Thoracic aorta endothelial cell (primary cell): ENCODE results near the gene PCDHGB7. TPM values are rescaled to one million over a fixed set of nuclear protein-coding genes. Genes with fewer than 3 reads are reported as not detected.

Experiments used
- total RNA-seq: library from RNA; depleted of rRNA; stranded (reverse); fragments of >200 nt; gene quantifications from 2 replicates; pipeline ENCODE4 v1.2.3, GENCODE V29; 2012

PCDHGB7 gene
- total RNA-seq, 1 donor: 9.8 TPM

Other genes with a start within 250 kb of the PCDHGB7 start
- 0.22 and 0.40 TPM in 2 replicates for gene PCDHB7, start 245.0 kb upstream of the PCDHGB7 start, total RNA-seq
- gene PCDHB8, start 239.9 kb upstream of the PCDHGB7 start, total RNA-seq: 0.07 and 0.13 TPM in 2 replicates
- gene PCDHB16, start 235.3 kb upstream of the PCDHGB7 start, total RNA-seq: 0.07 and 0.13 TPM in 2 replicates
- gene PCDHB9, start 230.5 kb upstream of the PCDHGB7 start, total RNA-seq: 0.13 and 0.14 TPM in 2 replicates
- gene PCDHB10, start 225.3 kb upstream of the PCDHGB7 start, total RNA-seq: 0.22 and 0.66 TPM in 2 replicates
- gene PCDHB11, start 218.1 kb upstream of the PCDHGB7 start, total RNA-seq: 0.07 and 0.27 TPM in 2 replicates
- gene PCDHB12, start 209.0 kb upstream of the PCDHGB7 start, total RNA-seq: 0.07 and 0.27 TPM in 2 replicates
- gene PCDHB13, start 203.8 kb upstream of the PCDHGB7 start, total RNA-seq: 0.22 and 0.66 TPM in 2 replicates
- gene PCDHB14, start 194.3 kb upstream of the PCDHGB7 start, total RNA-seq: 0.14 and 0.53 TPM in 2 replicates
- 0.14 and 0.66 TPM in 2 replicates for gene PCDHB15, start 172.3 kb upstream of the PCDHGB7 start, total RNA-seq
- 0.27 and 0.50 TPM in 2 replicates for gene SLC25A2, start 113.6 kb upstream of the PCDHGB7 start, total RNA-seq
- gene TAF7, start 96.9 kb upstream of the PCDHGB7 start, total RNA-seq: 62.1 and 70.6 TPM in 2 replicates
- gene PCDHGA1, start 87.2 kb upstream of the PCDHGB7 start, total RNA-seq: 0.22 and 0.40 TPM in 2 replicates
- 1.1 and 1.2 TPM in 2 replicates for gene PCDHGA2, start 78.9 kb upstream of the PCDHGB7 start, total RNA-seq
- 0.65 and 0.93 TPM in 2 replicates for gene PCDHGA3, start 73.8 kb upstream of the PCDHGB7 start, total RNA-seq
- 0.50 and 0.66 TPM in 2 replicates for gene PCDHGB1, start 67.6 kb upstream of the PCDHGB7 start, total RNA-seq
- gene PCDHGA4, start 62.7 kb upstream of the PCDHGB7 start, total RNA-seq: 2.2 and 5.2 TPM in 2 replicates
- 1.3 and 2.0 TPM in 2 replicates for gene PCDHGB2, start 57.7 kb upstream of the PCDHGB7 start, total RNA-seq
- gene PCDHGA5, start 53.5 kb upstream of the PCDHGB7 start, total RNA-seq: 0.72 and 1.1 TPM in 2 replicates
- 1.4 and 2.9 TPM in 2 replicates for gene PCDHGB3, start 47.4 kb upstream of the PCDHGB7 start, total RNA-seq
- gene PCDHGA6, start 43.8 kb upstream of the PCDHGB7 start, total RNA-seq: 2.1 and 2.9 TPM in 2 replicates
- gene PCDHGA7, start 34.9 kb upstream of the PCDHGB7 start, total RNA-seq: 0.65 and 2.0 TPM in 2 replicates
- gene PCDHGB4, start 30.0 kb upstream of the PCDHGB7 start, total RNA-seq: 5.6 and 9.7 TPM in 2 replicates
- gene PCDHGA8, start 25.0 kb upstream of the PCDHGB7 start, total RNA-seq: 0.72 and 1.6 TPM in 2 replicates
- gene PCDHGB5, start 19.7 kb upstream of the PCDHGB7 start, total RNA-seq: 9.1 and 13.4 TPM in 2 replicates
- gene PCDHGA9, start 14.9 kb upstream of the PCDHGB7 start, total RNA-seq: 4.3 and 4.6 TPM in 2 replicates
- 2.9 and 3.3 TPM in 2 replicates for gene PCDHGB6, start 9.7 kb upstream of the PCDHGB7 start, total RNA-seq
- 4.7 and 5.5 TPM in 2 replicates for gene PCDHGA10, start 4.7 kb upstream of the PCDHGB7 start, total RNA-seq
- 12.5 and 13.6 TPM in 2 replicates for gene PCDHGA11, start 3.4 kb downstream of the PCDHGB7 start, total RNA-seq
- 10.8 and 12.6 TPM in 2 replicates for gene PCDHGA12, start 12.8 kb downstream of the PCDHGB7 start, total RNA-seq
- 13.3 and 19.6 TPM in 2 replicates for gene PCDHGC3, start 58.3 kb downstream of the PCDHGB7 start, total RNA-seq
- gene PCDHGC4, start 67.4 kb downstream of the PCDHGB7 start, total RNA-seq: 1.3 and 1.9 TPM in 2 replicates
- 1.1 and 1.3 TPM in 2 replicates for gene PCDHGC5, start 71.4 kb downstream of the PCDHGB7 start, total RNA-seq
- gene DIAPH1, start 201.3 kb downstream of the PCDHGB7 start, total RNA-seq: 45.7 and 62.2 TPM in 2 replicates
- 43.4 and 44.0 TPM in 2 replicates for gene HDAC3, start 219.2 kb downstream of the PCDHGB7 start, total RNA-seq
- gene RELL2, start 219.3 kb downstream of the PCDHGB7 start, total RNA-seq: 3.1 and 3.7 TPM in 2 replicates
- 25.8 and 26.2 TPM in 2 replicates for gene FCHSD1, start 233.7 kb downstream of the PCDHGB7 start, total RNA-seq